K562 (cell line): Measurements from ENCODE around the gene TPGS1. TPM values are rescaled to one million over a fixed set of nuclear protein-coding genes. Genes with fewer than 3 reads are reported as not detected.

Experiments
- ATAC-seq: fragments of 200-7000 bp; cut with Tn5 transposase; 3 replicates; pipeline ENCODE4 v1.9.1; 2020; ENCODE audit warnings: moderate library complexity
- BruUV-seq: library from RNA; stranded (reverse); fragments of 400-500 nt; replicated peaks from 2 replicates; lab custom pipeline; 2021; lab: Mats Ljungman, UMichigan
- CTCF ChIA-PET: fragments of 300-600 bp; formaldehyde crosslinking; extraction: SDS; loops from one replicate; lab custom pipeline; 2021; ENCODE audit warnings: low intra/inter-chr PET ratio; lab: Yijun Ruan, JAX
- POLR2A ChIA-PET: fragments of 300-600, 350-650 bp; sonication (Branson Sonifier 250); formaldehyde crosslinking; extraction: SDS; loops from one replicate; lab custom pipeline; 2021; ENCODE audit warnings: antibody characterized with exemption, inconsistent platforms; lab: Yijun Ruan, JAX
- DNase-seq, 4 experiments: peaks; one replicate each; pipeline versions ENCODE4 v3.0.0 to v3.0.0-alpha.2; 2011 to 2018; ENCODE audit warnings: low spot score in 3 of 4, mixed read lengths in 3 of 4; ENCODE audit errors: extremely low read depth in 1 of 4
- FAIRE-seq: peaks from 2 replicates; lab custom pipeline; 2011; peaks lifted over from hg19 to GRCh38; lab: Jason Lieb, UNC
- H2AFZ ChIP-seq: 2 replicates; pipeline ENCODE4 v1.6.0; 2011; ENCODE audit warnings: low read depth, low read length, control low read depth, inconsistent platforms
- H3K27ac ChIP-seq: fragments of 200-600 bp; 3 replicates; pipeline ENCODE4 v1.8.0; 2011; ENCODE audit warnings: low read depth, mild to moderate bottlenecking, control low read depth, inconsistent platforms, low read length, moderate library complexity, mixed read lengths; ENCODE audit errors: extremely low read depth
- H3K27me3 ChIP-seq, 2 experiments: fragments of 300-600 bp in 1 of 2; 2 replicates in 1 of 2; 3 replicates in 1 of 2; pipeline versions ENCODE4 v1.6.0 to v1.8.0; 2011; ENCODE audit warnings: inconsistent platforms in 2 of 2, low read length in 2 of 2, mild to moderate bottlenecking in 1 of 2, mixed read lengths in 1 of 2, moderate library complexity in 1 of 2; ENCODE audit not compliant: control insufficient read depth in 2 of 2, insufficient read depth in 2 of 2
- H3K36me3 ChIP-seq: fragments of 300-600 bp; 3 replicates; pipeline ENCODE4 v1.8.0; 2011; ENCODE audit warnings: mild to moderate bottlenecking, low read length, inconsistent platforms; ENCODE audit not compliant: control insufficient read depth, insufficient read depth
- H3K4me1 ChIP-seq, 2 experiments: fragments of 200-600 bp in 1 of 2; replicated peaks in 1 of 2; 2 replicates in 1 of 2; 3 replicates in 1 of 2; pipeline versions ENCODE4 v1.5.1 to v1.8.0; 2011; ENCODE audit warnings: inconsistent platforms in 2 of 2, low read length in 2 of 2, mild to moderate bottlenecking in 1 of 2, mixed read lengths in 1 of 2, moderate library complexity in 1 of 2; ENCODE audit not compliant: control insufficient read depth in 2 of 2, insufficient read depth in 2 of 2
- H3K4me2 ChIP-seq: 2 replicates; pipeline ENCODE4 v1.6.1; 2011; ENCODE audit warnings: low read length, control low read depth, inconsistent platforms, mixed read lengths; ENCODE audit not compliant: insufficient read depth
- H3K4me3 ChIP-seq: fragments of 200-600 bp; sonication (generic), shearing (Covaris generic); 2 replicates; pipeline ENCODE4 v1.5.1; 2016; ENCODE audit warnings: control low read depth, inconsistent platforms
- H3K79me2 ChIP-seq: fragments of 200-600 bp; 3 replicates; pipeline ENCODE4 v1.8.0; 2011; ENCODE audit warnings: low read length, inconsistent platforms; ENCODE audit not compliant: control insufficient read depth, insufficient read depth
- H3K9ac ChIP-seq, 2 experiments: 2 replicates each; pipeline versions ENCODE4 v1.6.0 to v1.6.1; 2011; ENCODE audit warnings: low read depth in 2 of 2, low read length in 2 of 2, control low read depth in 1 of 2, inconsistent platforms in 1 of 2, mild to moderate bottlenecking in 1 of 2, mixed read lengths in 1 of 2; ENCODE audit not compliant: insufficient read depth in 1 of 2
- H3K9me1 ChIP-seq: one replicate; pipeline ENCODE4 v1.6.0; 2011; ENCODE audit warnings: inconsistent platforms, mild to moderate bottlenecking, low read length, moderate library complexity; ENCODE audit not compliant: control insufficient read depth, insufficient read depth
- H3K9me3 ChIP-seq: replicated peaks from 2 replicates; pipeline ENCODE4 v1.5.1; 2011; ENCODE audit warnings: low read depth, low read length, inconsistent platforms; ENCODE audit not compliant: control insufficient read depth, insufficient read depth
- H4K20me1 ChIP-seq: replicated peaks from 2 replicates; pipeline ENCODE4 v1.6.1; 2011; ENCODE audit warnings: low read length, inconsistent platforms, mixed read lengths; ENCODE audit not compliant: control insufficient read depth, insufficient read depth
- BRD4 ChIP-seq: fragments of 200-600 bp; sonication (generic); IDR thresholded peaks from 2 replicates; pipeline ENCODE4 v1.6.1; 2017; ENCODE audit warnings: inconsistent platforms
- CHD2 ChIP-seq: IDR thresholded peaks from 2 replicates; pipeline ENCODE4 v1.6.1; 2011; ENCODE audit warnings: low read depth, low read length
- CREBBP ChIP-seq: IDR thresholded peaks from one replicate; pipeline ENCODE4 v1.6.1; 2012; ENCODE audit warnings: low read depth, mild to moderate bottlenecking, control low read depth, inconsistent platforms, low read length
- GATAD2B ChIP-seq: fragments of 450-650 bp; IDR thresholded peaks from 2 replicates; pipeline ENCODE4 v1.6.1; 2017; ENCODE audit warnings: mild to moderate bottlenecking, borderline replicate concordance
- HDAC8 ChIP-seq: fragments of 450-650 bp; IDR thresholded peaks from 2 replicates; pipeline ENCODE4 v1.6.1; 2016; ENCODE audit warnings: mild to moderate bottlenecking, missing genetic modification characterization, moderate library complexity, missing compliant biosample characterization
- IRF2 ChIP-seq: sonication (generic); formaldehyde crosslinking; IDR thresholded peaks from 2 replicates; pipeline ENCODE4 v1.8.1; 2022; ENCODE audit warnings: mild to moderate bottlenecking, missing genetic modification reagents
- NONO ChIP-seq, 2 experiments: fragments of 200-400 bp in 1 of 2; fragments of 450-650 bp in 1 of 2; formaldehyde crosslinking in 1 of 2; IDR thresholded peaks; 2 replicates each; pipeline ENCODE4 v1.6.1; 2017; ENCODE audit warnings: low read depth in 2 of 2, mild to moderate bottlenecking in 2 of 2, moderate library complexity in 2 of 2, low read length in 1 of 2
- RHOXF2B ChIP-seq: fragments of 250-450 bp; sonication (Bioruptor Pico); conservative IDR thresholded peaks from 2 replicates; pipeline ENCODE4 v1.5.1; 2021
- ZBTB17 ChIP-seq: fragments of 450-650 bp; formaldehyde crosslinking; IDR thresholded peaks from 2 replicates; pipeline ENCODE4 v1.4.0; 2020; ENCODE audit warnings: mild to moderate bottlenecking
- WGBS: fragments of 100-300 bp; shearing (Covaris generic); methylation state at CpG from one replicate; pipeline ENCODE4 v1.1.6; 2016; ENCODE audit warnings: low coverage, mixed read lengths; ENCODE audit not compliant: insufficient coverage; ENCODE audit errors: missing lambda C conversion rate; 5-methylcytosine and 5-hydroxymethylcytosine counted together
- in situ Hi-C: fragments of 300-500 bp; cut with MboI; formaldehyde crosslinking; loops from 4 replicates; pipeline ENCODE4 v1.15.0; 2018; ENCODE audit warnings: inconsistent platforms, mixed read lengths
- intact Hi-C: fragments of 100-400 bp; cut with micrococcal nuclease; formaldehyde crosslinking; loops from 2 replicates; pipeline ENCODE4 v1.14.2; 2022
- polyA plus RNA-seq, 8 experiments: library from polyadenylated mRNA; depleted of rRNA in 4 of 8; stranded (reverse) in 5 of 8; unstranded in 3 of 8; fragments of >200 nt; fragmentation: Nextera tagmentation in 2 of 8; fragmentation: Illumina TruSeq in 1 of 8; extraction: Ambion mirVana in 2 of 8; extraction: Trizol in 1 of 8; gene quantifications; 2 replicates each; pipeline versions ENCODE4 v1.2.1 to v1.2.3, GENCODE V29; 2011 to 2014; ENCODE audit warnings: inconsistent platforms in 1 of 8, missing spikeins in 1 of 8
- total RNA-seq, 7 experiments: library from RNA; depleted of rRNA in 6 of 7; stranded (reverse); fragments of >200 nt in 6 of 7; fragmentation: Illumina TruSeq in 2 of 7; extraction: Trizol in 2 of 7; gene quantifications; 2 replicates each; pipeline versions ENCODE4 v1.2.1 to v1.2.3, GENCODE V29; 2011 to 2021; ENCODE audit warnings: low replicate concordance in 1 of 7
- TF ChIP-seq, protein P1 (sequence below): IDR thresholded peaks from 3 replicates; pipeline ENCODE4 v1.6.1; 2011; ENCODE audit warnings: borderline replicate concordance, mild to moderate bottlenecking, moderate library complexity; ENCODE audit not compliant: insufficient read length; ENCODE audit errors: extremely low read depth
- TF ChIP-seq, protein P2 (sequence below), 3 experiments: IDR thresholded peaks in 2 of 3; conservative IDR thresholded peaks in 1 of 3; 2 replicates each; pipeline ENCODE4 v1.5.1; 2011 to 2012; ENCODE audit warnings: low read length in 3 of 3, mild to moderate bottlenecking in 3 of 3, control low read depth in 2 of 3, improper control_type of control experiment in 1 of 3, inconsistent platforms in 1 of 3, low read depth in 1 of 3, mixed read lengths in 1 of 3, moderate library complexity in 1 of 3; ENCODE audit not compliant: insufficient read depth in 2 of 3
- TF ChIP-seq, protein P3 (sequence below): sonication (generic); formaldehyde crosslinking; IDR thresholded peaks from 2 replicates; pipeline ENCODE4 v1.5.0; 2020; ENCODE audit warnings: missing genetic modification reagents
- TF ChIP-seq, protein P4 (sequence below): fragments of 250-450 bp; sonication (Bioruptor Pico); IDR thresholded peaks from 2 replicates; pipeline ENCODE4 v1.8.0; 2022; ENCODE audit warnings: moderate library complexity, mild to moderate bottlenecking, inconsistent platforms

The TPGS1 gene
- total and polyA plus RNA-seq, 9 of the 15 experiments (the other 6 are each of a cell fraction or from before 2014, with no cell fraction given), result 0.30 to 31.6 (median 1.2) TPM; not detected in 2

DNA sequence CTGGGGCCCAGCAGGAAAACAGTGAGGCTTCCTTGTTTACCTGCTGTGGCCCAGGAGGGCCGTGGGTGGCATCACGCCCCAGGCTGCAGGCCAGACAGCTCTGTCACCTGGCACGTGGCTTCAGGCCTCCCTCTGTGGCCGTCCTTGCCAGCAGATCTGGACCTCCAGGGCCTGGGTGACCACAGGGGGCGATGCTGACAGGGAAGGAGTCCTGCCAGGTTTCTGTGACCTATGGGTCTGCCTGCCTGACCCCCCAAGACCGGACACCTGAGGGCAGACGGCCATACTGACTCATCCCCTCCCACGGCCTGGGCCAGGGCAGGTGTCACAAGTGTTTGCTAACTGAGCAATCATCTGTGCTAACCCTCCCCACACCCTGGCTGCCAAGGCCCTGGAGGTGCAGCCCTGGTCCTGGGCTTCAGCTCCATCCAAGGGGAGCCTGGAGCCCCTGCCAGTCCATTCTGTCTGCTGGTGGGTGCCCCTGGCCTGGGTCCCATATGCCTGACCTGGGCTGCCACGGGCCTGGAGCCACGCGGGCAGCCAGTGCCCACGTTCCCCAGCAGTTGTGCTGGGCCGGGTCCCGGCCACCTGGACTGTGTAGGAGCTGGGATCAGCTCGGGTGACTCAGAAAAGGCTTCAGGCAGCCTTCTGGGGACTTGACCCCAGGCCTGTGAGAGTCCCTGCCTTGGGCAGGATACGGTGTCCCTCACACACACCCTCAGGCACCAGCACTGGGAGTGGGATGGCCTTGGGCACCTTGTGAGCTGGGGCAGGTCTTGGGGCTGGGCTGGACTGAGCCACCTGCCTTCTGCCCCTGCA is 27.9 kb downstream of the TPGS1 start:
- Histone ChIP-seq H3K9me3 (peaks cover 1% of the 10 kb centered on the region), H3K27ac (no peak overlapping the region), H3K4me3 (no peak overlapping the region), H2AFZ (no peak overlapping the region), H3K9me1 (peaks cover 6% of the 10 kb centered on the region), H3K79me2 (peaks cover 49% of the 10 kb centered on the region), H3K4me2 (no peak overlapping the region), H3K9ac (peak overlapping the region in 1 of 2 experiments; percentile 78; a peak in 2 of 4 replicates), H3K4me1 (peaks cover 9 to 80% of the 10 kb centered on the region in 2 experiments; a peak in 4 of 5 replicates), H3K36me3 (peaks cover 61% of the 10 kb centered on the region; the same call in 2 of the 3 replicates), H4K20me1 (peaks cover 16% of the 10 kb centered on the region), H3K27me3 (no peaks in the 10 kb centered on the region)
- intact Hi-C loops (loop anchor here (10.0 kb wide), 1 partner anchor 50 kb away; the partner anchor contains the start of gene HCN2), in situ Hi-C loops (no loop called here)
- WGBS, result 90% methylated on average over 16 of the region's 16 CpGs
- no TSS peak for BruUV-seq
- POLR2A ChIA-PET, result interaction anchor here (0.6 kb wide), 1 partner anchor 15 kb away, joined by 3 read pairs; no protein-coding TSS in a partner anchor
- no peak for FAIRE-seq
- CTCF ChIA-PET, result no interaction called here
- ATAC-seq, result no peak
- peak in 1 of 4 experiments; percentile 40 for DNase-seq
- TF ChIP-seq CHD2 (no peak), HDAC8 (tag) (no peak), CREBBP (no peak), GATAD2B (no peak), IRF2 (CRISPR knock-in tag) (0 out of 2 replicates have a peak, but pooled peaks have one; percentile 24), BRD4 (no peak), ZBTB17 (CRISPR knock-in tag) (no peak), RHOXF2B (CRISPR knock-in tag) (no peak), NONO (IDR thresholded peaks at IDR 0.05; ENCODE audit: low read depth in 2 of 2, low read length in 1 of 2) (no peak)
- TF ChIP-seq, protein P1, sequence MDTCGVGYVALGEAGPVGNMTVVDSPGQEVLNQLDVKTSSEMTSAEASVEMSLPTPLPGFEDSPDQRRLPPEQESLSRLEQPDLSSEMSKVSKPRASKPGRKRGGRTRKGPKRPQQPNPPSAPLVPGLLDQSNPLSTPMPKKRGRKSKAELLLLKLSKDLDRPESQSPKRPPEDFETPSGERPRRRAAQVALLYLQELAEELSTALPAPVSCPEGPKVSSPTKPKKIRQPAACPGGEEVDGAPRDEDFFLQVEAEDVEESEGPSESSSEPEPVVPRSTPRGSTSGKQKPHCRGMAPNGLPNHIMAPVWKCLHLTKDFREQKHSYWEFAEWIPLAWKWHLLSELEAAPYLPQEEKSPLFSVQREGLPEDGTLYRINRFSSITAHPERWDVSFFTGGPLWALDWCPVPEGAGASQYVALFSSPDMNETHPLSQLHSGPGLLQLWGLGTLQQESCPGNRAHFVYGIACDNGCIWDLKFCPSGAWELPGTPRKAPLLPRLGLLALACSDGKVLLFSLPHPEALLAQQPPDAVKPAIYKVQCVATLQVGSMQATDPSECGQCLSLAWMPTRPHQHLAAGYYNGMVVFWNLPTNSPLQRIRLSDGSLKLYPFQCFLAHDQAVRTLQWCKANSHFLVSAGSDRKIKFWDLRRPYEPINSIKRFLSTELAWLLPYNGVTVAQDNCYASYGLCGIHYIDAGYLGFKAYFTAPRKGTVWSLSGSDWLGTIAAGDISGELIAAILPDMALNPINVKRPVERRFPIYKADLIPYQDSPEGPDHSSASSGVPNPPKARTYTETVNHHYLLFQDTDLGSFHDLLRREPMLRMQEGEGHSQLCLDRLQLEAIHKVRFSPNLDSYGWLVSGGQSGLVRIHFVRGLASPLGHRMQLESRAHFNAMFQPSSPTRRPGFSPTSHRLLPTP, result no peak
- TF ChIP-seq, protein P2, sequence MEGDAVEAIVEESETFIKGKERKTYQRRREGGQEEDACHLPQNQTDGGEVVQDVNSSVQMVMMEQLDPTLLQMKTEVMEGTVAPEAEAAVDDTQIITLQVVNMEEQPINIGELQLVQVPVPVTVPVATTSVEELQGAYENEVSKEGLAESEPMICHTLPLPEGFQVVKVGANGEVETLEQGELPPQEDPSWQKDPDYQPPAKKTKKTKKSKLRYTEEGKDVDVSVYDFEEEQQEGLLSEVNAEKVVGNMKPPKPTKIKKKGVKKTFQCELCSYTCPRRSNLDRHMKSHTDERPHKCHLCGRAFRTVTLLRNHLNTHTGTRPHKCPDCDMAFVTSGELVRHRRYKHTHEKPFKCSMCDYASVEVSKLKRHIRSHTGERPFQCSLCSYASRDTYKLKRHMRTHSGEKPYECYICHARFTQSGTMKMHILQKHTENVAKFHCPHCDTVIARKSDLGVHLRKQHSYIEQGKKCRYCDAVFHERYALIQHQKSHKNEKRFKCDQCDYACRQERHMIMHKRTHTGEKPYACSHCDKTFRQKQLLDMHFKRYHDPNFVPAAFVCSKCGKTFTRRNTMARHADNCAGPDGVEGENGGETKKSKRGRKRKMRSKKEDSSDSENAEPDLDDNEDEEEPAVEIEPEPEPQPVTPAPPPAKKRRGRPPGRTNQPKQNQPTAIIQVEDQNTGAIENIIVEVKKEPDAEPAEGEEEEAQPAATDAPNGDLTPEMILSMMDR (IDR thresholded peaks at IDR 0.05 in 2 of 3, conservative IDR thresholded peaks at IDR 0.05 in 1 of 3; ENCODE audit: insufficient read depth in 2 of 3, low read depth in 1 of 3, low read length in 3 of 3), result peak in 1 of 3 experiments; percentile 16; a peak in 1 of 6 replicates
- TF ChIP-seq, protein P3, sequence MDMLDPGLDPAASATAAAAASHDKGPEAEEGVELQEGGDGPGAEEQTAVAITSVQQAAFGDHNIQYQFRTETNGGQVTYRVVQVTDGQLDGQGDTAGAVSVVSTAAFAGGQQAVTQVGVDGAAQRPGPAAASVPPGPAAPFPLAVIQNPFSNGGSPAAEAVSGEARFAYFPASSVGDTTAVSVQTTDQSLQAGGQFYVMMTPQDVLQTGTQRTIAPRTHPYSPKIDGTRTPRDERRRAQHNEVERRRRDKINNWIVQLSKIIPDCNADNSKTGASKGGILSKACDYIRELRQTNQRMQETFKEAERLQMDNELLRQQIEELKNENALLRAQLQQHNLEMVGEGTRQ, result no peak
- TF ChIP-seq, protein P4, sequence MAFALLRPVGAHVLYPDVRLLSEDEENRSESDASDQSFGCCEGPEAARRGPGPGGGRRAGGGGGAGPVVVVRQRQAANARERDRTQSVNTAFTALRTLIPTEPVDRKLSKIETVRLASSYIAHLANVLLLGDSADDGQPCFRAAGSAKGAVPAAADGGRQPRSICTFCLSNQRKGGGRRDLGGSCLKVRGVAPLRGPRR (CRISPR knock-in tag), result no peak
